NCI-H1048 (cell line): ENCODE results near the gene EPSTI1.
"Not testable (repeated sequence)": the region's sequence is repeated elsewhere in the genome, so short reads cannot be mapped to it uniquely, and the experiment has no call there.

Experiments
- DNase-seq: peaks from one replicate; lab custom pipeline; 2025; lab: John Stamatoyannopoulos, UW

EPSTI1 gene

DNA sequence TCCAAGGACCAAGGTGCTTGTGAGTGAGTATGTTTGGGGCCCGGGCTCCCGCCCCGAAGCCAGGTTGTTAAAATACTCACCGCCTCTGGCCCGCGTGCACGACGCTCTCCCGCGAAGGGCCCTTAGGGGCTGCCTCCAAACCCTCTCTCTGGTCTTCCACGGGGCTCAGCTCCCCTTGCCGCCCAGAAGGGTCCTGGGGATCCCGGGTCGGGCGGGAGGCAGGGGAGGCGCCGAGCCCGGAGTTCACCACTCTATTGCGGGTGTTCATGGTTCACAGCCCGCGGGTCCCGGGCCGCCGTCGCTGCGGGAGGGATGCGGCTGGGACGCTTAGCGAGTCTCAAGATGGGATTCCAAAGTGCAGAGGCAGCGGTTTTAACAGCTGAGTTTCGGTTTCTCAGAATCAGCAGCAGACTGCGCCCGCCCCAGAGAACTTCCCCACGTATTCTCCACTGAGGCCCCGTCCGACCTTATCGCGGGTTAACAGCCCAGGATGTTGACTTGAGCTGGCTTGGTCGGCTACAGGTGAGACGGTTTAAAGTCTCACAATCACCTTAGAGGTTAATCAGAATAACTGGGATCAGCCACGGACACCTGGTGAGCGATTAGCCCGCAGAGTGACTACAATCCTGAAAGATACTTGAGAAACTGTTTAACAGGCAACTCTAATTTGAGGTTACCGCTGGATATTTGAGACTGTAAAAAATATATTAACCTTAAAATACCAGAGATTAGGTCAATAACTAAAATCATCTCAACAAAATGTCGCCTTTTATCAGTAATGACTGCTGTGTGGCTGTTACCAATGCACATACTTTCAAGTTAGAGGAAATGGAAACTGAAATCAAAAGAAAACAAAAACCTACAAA lies at the start of gene EPSTI1:
EPSTI1 (minus strand) TSS at position 344 of the 866 bp plus-strand sequence; CDS start at position 268, 76 bp downstream.
- DNase-seq: no peak

GRCh38 chr13:43041369-43041921 lies 49.4 kb upstream of the EPSTI1 start:
- DNase-seq: no peak

GRCh38 chr13:43040581-43041368 lies 48.7 kb upstream of the EPSTI1 start:
- DNase-seq: not testable (repeated sequence)

- DNase-seq: no peak
Measured at GRCh38 chr13:43039966-43040365, 47.9 kb upstream of the EPSTI1 start.

DNA sequence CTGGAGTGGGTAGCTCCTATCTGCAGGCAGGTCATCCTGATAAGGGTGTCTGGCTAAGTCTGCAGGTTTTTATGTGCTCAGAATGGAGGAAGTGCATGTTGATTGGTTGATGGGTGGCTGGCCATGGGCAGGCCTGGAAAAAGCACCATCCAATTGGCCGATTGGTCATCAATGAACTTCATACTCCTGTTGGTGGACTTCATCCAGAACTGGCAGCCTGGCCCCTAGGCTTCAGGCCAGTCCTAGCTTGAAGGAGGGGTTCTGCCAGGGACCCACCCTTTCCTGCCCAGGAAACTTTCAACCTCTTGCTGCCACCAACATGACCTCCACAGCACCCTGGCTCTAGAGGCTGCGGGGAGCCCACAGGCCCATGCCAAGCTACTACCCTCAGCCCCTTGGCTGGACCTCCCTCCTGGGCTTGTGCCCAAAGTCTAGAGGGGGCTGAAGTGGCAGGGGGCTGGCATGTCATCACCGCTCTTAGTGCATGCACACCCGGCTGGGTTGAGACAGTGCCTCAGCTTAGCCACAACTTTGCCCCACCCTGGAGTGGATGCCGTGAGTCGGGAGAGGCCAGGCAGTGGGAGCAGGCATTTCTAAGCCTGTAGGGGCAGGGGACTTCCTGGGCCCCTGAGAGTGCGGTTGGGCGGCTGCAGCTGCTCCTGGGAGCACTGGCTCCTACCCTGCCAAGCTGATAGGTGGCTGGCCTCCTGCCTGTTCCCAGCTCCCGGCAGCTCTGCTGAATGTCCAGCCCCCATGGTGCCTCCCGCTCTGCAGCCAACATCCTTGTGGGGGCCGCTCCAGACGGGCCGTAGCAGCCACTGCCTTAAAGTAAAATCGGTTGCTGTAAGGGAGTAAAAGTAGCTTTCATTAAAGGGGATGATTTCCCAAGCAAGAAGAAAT lies 44.6 kb upstream of the EPSTI1 start:
- DNase-seq: no peak

DNA sequence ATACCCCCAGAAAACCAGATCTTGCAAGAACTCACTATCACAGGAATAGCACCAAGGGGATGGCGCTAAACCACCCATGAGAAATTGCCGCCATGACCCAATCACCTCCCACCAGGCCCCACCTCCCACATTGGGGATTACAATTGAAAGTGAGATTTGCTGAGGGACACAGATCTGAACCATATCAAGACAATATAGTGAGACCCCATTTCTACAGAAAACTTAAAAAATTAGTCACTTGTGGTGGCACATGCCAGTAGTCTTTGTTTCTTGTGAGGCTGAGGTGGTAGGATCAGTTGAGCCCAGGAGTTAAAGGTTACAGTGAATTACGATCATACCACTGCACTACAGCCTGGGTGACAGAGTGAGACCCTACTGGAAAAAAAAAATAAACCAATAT lies 41.0 kb upstream of the EPSTI1 start:
- DNase-seq: no peak

DNA sequence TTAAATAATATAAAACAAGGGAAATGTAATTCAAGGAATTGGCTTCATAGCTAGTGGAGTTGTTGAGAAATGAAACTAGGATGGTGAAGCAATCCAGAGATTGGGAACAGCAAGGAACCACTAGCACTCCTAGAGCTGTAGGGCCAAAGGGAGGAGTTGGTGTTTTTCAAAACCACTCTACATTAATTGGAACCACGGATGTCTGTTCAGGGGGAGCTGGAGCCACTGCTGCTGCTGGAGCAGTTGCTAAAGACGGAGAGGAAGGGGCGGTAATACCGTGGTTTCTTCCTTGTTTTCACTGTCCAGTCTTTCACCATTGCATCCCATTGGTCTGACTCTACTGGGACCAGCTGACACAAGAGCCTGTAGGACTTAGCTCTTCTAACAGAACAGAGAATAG lies 39.8 kb upstream of the EPSTI1 start:
- DNase-seq: no peak

GRCh38 chr13:43030548-43030947 lies 38.5 kb upstream of the EPSTI1 start:
- no peak for DNase-seq

DNA sequence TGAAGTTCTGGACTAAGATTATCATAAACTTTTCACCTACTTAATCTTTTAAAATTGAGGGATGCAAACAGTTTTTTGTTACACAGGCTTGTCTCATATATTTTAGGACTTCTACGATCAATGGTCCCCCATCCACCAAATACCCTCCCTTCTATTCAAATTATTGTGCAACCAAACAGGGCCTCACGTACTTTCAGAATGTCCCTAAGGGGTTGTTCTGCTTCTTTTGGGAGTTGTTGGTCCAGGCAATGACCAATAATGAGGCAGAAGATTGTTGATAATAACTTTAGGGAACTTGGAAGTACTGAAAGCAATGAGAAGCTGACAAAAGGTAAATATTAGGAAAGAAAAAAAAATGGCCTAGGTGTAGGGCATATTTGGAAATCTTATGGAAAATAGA lies 34.2 kb upstream of the EPSTI1 start:
- no peak for DNase-seq

DNA sequence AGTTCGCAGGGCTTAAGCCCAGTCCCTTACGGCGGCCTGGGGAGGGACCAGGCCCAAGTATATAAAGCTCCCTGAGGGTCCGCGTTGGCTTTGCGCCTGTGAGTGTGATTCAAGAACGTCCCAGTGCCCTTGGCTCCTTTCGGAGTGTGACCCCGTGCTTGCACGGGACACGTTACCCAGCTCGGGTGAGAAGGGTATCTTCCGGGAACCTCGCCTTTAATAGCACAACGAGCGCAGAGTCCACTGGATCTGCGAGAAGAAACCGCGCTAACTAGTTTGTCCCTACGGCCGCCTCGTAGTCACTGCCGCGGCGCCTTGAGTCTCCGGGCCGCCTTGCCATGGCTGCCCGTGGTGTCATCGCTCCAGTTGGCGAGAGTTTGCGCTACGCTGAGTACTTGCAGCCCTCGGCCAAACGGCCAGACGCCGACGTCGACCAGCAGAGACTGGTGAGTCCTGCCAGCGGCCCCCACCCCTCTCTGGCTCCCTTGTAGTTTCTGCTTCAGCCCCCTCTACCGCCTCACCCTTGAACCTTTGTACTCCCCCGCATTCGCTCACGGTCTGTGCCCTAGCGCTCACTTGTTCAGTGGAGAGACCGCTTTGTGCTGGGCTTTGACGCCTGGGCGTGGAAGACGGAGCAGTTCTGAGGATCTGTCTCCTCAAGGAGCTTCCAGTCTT lies 31.4 kb upstream of the EPSTI1 start, which contains the start of gene DNAJC15:
DNAJC15 (plus strand) TSS at position 298 of the 675 bp plus-strand sequence; CDS start at position 339, 41 bp downstream.
- DNase-seq: peak; percentile 9

DNA sequence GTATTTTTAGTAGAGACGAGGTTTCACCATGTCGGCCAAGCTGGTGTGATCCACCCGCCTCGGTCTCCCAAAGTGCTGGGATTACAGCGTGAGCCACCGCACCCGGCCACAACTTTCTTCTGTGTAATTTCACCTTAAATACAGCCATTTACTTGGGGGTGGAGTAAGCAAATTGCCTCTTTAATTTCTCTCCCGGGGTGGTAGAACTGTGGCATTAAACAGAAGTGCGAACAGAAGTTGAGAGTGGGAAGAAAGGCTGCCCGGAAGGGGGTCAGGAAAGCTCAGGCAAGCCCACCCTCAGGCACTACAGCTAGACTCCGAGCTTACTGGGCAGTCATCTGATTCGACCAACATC lies 30.9 kb upstream of the EPSTI1 start:
- DNase-seq: no peak

DNA sequence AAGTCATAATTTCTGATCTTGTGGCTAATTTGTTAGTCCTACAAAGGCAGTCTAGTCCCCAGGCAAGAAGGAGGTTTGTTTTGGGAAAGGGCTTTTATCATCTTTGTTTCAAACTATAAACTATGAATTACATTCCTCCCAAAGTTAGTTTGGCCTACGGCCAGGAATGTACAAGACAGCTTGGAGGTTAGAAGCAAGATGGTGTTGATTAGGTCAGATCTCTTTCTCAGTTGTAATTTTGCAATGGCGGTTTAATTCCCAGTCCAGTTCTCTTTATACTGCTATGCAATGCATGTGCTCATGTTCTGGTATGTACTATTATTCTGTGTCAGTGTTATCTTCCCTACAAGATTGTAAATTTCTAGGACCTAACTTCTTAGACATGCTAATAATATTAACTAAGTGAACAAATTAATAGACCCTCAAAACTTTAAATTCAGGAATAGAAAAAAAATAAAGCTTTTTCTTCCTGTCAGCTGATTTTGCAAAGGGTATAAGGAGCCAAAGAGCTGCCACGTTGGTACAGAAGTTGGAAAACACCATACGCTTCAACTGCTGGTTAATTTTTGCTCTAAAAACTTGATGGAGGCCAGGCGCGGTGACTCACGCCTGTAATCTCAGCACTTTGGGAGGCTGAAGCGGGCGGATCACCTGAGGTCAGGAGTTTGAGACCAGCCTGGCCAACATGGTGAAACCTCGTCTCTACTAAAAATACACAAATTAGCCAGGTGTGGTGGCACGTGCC lies 30.1 kb upstream of the EPSTI1 start:
- no peak for DNase-seq

GRCh38 chr13:43020794-43021193 lies 28.8 kb upstream of the EPSTI1 start:
- no peak for DNase-seq

DNA sequence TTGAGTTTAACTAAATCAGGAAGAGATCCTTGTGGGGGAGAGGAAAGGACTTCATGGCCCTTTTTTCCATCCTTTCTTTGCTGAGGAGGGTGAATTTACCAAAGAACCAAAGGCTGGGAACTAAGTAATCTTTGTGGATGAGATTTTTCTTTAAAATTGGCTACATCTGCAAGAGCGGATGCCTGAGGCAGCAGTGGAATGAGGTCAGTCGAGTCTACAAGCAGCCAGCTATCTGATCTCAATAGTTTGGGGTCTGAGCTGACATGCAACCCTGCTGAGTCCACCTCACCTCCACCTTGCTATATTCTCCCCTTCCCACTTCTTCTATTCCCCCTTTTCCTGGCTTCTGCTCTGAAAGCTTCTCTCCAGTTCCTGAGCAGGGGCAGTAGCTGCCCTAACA lies 27.8 kb upstream of the EPSTI1 start:
- no peak for DNase-seq

DNA sequence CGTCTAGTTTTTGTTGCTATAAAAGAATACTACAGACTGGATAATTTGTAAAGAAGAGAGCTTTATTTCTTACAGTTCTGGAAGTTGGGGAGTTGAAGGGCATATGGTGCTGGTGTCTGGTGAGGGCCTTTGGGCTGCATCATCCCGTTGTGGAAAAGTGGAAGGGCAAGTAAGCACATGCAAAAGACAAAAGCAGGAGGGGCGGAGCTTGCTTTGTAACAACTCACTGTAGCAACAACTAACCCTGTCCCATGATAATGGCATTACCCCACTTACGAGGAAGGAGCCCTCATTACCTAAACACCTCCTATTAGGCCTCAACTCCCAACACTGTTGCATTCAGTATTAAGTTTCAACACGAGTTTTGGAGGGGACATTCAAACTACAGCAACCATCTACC lies 24.2 kb upstream of the EPSTI1 start:
- DNase-seq: no peak

GRCh38 chr13:43014162-43014561 lies 22.1 kb upstream of the EPSTI1 start:
- DNase-seq: no peak

DNA sequence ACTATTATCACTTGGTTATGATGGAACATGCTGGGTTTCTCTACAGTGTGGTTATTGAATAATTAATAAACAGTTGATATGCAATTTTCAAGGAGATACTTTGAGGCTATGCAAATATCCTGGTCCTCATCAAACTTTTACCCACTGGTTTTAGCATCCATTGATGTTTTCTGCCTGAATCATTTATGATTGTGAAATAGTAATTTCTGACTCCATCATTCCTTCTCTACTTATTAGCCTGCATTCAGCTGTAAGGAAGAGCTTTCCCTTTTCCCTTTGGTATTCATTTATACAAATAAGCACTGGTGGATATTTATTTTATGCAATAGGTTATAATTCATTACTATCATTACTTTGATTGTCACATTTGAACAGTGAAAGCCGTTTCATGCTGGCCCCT lies 17.5 kb upstream of the EPSTI1 start:
- DNase-seq: no peak

- no peak for DNase-seq
Measured at GRCh38 chr13:43008596-43008995, 16.6 kb upstream of the EPSTI1 start.

GRCh38 chr13:43006893-43007631 lies 15.0 kb upstream of the EPSTI1 start:
- DNase-seq: no peak
